GM12872 (cell line): ENCODE results near the gene TRPV5.

Experiments
- CTCF ChIP-seq: IDR thresholded peaks from 3 replicates; pipeline ENCODE4 v1.5.1; 2011; ENCODE audit warnings: low read depth, mild to moderate bottlenecking, low read length, moderate library complexity; ENCODE audit not compliant: insufficient read depth

TRPV5 gene

GRCh38 chr7:142950235-142950634 lies 16.7 kb upstream of the TRPV5 start:
- TF ChIP-seq CTCF = no peak

DNA sequence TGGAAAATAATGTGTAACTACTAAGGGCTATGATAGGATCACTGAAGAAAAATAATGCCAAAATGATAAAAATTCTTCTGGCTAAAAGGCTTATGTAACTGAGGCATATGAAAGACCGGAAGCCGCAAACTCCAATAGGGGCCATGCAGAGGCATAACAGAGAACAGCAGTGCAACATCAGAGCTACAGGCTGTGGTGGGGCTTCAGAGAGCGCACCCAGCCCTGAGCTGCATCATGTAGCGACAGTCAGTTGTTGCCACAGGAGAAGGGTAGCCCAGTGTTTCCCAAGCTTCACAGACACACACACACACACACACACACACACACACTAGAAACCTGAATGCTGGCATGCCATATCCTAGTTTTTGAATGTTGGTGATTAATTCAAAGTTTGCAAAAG lies 15.1 kb upstream of the TRPV5 start:
- no peak for TF ChIP-seq CTCF

DNA sequence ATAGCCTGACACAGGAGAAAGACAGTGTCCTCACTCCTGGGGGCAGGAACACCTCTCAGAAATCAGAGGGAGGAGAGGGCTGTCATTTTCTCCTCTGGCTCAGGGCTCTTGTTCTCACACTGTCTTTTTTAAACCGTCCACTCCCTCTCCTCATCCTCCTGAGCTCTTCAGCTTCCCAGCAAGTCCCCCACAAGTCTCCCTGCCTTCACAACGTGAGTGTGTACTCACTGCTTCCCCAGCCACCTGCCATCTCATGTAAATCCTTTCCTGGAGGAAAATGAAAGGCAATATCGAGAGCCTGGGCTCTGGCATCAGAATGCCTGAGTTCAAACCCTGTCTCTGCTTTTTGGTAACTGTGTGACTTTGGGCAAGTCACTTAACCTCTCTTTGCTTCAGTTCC lies 11.5 kb upstream of the TRPV5 start:
- TF ChIP-seq CTCF = no peak

DNA sequence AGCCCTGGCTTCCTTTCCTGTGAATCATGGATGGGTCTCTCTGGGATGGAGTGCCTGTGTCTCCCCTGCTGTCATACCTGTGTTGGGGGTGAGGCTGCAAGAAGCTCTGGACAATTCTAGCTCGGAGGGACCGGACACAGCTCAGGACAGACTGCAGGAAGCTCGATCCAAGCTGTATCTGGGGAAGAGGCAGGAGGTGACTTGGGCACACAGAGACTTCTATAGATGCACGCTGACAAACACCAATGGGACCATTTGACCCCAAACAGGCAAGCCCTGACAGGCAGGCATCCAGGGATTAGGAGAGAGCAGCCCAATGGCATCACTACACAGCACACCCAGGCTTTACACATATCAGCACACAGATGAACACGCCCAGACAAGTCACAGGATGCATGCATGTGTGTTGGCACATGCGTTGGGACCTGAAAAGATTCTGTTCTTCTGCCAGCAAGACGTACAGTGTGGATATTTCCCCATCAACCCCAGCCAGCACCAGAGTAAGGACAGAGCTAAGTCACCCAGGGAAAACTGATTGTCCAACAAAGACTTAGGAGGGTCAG lies 10.2 kb upstream of the TRPV5 start:
- TF ChIP-seq CTCF = no peak

- no peak for TF ChIP-seq CTCF
Observed at GRCh38 chr7:142942746-142943145, 9.2 kb upstream of the TRPV5 start.

DNA sequence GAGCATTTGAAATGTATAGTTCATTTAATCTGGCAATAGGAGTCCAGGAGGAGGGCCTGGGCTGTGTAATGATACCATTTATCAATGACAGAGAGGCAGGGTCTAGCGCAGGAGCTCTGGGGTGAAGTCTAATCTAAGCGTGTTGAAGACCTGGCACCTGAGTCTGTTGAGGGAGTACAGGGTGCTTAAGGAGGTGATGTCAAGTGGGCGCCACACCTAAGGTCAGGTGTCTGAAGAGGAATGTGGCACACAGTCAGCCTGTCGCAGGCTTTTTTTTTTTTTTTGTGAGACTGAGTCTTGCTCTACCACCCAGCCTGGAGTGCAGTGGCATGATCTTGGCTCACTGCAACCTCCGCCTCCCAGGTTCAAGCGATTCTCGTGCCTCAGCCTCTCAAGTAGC lies 8.0 kb upstream of the TRPV5 start:
- no peak for TF ChIP-seq CTCF

DNA sequence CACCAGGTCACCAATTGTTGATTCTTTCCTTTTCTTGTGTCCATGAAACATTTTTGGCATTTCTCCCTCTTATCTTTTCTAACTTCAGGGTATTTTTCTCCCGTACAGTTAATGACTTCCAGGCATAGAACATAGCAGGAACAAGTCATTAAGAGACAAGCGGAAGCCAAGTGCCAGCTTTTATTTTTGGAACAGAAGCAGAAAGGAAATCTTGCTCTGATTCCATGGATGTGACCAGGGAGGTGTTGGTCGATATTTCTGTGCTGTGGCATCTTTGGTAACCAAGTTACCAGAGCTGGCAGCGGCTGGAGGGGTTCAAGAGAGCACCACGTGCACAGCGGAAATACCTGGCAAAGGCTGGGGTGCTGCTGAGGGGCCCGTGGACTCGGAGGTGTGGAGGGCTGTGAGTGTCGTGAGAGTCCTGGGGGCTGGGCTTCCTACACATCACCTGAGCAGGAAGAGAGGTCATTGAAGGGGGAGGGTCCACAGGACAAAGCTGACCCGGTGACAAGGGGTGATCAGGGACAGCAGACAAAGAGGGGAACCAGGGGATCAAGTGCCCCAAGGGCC lies 7.5 kb upstream of the TRPV5 start:
- TF ChIP-seq CTCF = no peak
